Measurements from ENCODE around the gene RFNG.

RFNG gene

GRCh38 chr17:82058230-82058854 lies 6.7 kb upstream of the RFNG start:
- no peak for DNase-seq

GRCh38 chr17:82056729-82057621 lies 5.4 kb upstream of the RFNG start:
- no peak for DNase-seq

DNA sequence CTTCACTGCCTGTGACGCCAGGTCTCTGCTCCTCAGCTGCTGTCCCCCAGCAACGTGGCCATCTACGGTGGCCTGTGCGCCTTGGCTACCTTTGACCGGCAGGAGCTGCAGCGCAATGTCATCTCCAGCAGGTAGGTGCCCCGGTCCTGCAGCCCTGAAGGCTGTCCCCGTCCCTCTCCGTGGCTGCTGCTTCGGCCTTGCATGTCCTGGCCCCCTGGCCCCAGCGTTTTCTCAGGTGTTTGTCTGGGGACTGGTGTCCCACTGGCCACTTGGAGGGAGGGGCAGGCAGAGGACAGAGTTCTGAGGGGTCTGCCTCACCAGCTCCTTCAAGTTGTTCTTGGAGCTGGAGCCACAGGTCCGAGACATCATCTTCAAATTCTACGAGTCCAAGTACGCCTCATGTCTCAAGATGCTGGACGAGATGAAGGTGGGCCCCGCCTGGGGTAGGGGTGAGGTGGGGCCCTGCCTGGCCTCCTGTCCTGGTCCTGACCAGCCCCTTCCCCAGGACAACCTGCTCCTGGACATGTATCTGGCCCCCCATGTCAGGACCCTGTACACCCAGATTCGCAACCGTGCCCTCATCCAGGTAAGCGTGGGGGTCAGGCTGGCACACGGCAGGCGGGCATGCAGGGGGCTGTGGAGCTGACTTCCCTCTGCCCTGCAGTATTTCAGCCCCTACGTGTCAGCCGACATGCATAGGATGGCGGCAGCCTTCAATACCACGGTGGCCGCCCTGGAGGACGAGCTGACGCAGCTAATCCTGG lies 4.5 kb upstream of the RFNG start:
- no peak for DNase-seq

GRCh38 chr17:82055023-82055964 lies 3.7 kb upstream of the RFNG start:
- no peak for DNase-seq

GRCh38 chr17:82054351-82055022 lies 2.9 kb upstream of the RFNG start:
- no peak for DNase-seq

- no peak for DNase-seq
These were observed 2.1 kb upstream of the RFNG start for GRCh38 chr17:82053556-82054263.

DNA sequence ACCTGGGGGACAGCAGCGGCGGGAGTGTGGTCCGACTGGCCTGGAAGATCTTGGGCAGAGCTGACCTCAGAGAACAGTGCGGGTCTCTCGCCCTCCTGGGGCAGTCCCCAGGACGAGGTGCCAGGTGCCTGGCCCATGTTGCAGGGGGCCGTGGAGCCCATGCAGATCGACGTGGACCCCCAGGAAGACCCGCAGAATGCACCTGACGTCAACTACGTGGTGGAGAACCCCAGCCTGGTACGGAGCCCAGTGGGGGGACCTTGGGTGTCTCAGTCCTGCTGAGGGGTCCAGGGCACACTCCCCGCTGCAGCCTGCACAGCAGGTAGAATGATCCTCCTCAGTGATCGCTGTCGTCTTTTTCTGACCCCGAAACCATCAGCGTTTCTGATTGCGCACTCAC lies 1.5 kb upstream of the RFNG start:
- DNase-seq: no peak

DNA sequence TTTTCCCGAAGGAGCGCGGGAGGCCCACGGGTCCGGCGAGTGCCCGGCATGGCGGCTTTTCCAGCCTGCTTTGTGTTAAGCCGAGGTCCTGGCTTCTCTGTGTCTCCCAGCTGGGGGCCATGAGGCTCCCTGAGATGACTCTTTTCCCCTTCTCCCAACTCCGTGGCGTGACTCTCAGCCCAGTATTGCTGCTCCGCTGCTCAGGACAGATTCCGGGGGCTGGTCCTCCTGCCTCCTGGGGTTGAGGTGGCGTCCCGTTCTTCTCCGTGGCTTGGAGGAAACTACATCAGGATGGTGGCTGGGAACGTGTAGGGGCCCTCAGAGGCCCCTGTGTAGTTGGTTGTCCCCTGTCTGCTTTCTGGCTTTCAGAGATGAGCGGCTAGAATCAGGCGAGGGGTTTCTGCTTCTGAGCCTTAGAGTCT lies 1.0 kb upstream of the RFNG start:
- no peak for DNase-seq

DNA sequence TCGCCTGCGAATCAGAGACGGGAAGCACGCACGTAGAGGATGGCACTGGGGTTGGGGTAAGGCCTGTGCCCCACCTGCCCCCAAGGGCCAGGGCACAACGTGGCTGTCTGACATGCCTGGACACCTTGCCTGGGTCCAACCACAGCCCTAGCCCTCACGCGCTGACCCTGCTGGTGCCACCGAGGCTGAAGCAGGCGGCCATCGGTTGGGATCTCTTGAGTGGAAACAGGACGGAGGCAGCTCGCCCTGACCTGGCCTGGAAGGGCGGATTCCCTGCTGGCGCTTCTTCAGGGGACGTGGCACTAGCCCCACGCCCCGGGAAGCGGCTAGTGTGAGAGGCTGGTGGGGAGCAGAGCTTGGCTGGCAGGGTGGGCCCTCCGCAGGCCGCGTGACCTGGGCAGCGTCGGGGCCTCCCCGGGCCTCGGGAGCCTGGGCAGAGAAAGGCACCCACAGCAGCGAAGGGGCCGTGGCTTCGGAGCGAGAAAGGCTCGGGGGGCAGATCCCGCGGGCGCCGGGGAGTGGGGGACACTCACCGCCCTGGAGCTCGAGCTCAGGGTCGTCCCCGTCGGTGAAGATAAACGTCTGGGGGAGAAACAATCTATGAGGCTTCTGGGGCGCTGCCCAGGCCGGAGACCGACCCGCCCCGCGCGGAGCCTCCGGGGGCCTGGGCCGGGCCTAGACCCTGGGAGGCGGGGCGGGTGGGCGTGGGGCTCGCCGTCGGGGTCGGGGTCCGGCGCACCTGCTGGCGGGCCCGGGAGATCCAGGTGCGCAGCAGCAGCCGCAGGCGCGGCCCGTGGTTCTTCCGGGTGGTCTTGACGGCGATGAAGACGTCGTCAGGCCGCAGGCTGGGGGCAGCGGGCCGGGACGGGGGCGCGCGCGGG lies 610 bp downstream of the RFNG start:
- DNase-seq: no peak

GRCh38 chr17:82050152-82050760 lies 1.4 kb downstream of the RFNG start:
- no peak for DNase-seq

DNA sequence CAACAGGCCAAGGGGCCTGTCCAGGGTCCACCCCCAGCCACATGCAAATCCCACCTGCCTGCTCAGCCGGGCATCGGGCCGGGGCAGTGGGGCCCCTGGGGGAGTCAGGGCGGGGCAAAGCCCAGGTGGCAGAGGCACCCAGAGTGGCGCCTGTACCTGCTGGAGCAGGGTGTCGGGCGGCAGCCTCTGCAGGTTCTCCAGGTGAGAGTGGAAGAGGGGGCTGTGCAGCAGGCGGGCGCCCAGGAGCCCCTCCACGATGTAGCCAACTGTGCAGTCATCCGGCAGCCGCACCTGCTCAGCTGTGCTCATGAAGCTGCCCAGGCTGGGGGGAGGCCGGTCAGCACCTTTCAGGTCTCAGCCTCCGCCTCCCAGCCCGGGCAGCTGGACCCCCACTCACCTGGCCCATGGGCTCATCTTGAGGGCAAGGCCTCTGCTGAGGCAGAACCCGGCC lies 2.1 kb downstream of the RFNG start:
- no peak for DNase-seq

- DNase-seq: no peak
These were observed 2.5 kb downstream of the RFNG start for GRCh38 chr17:82049106-82049505.

DNA sequence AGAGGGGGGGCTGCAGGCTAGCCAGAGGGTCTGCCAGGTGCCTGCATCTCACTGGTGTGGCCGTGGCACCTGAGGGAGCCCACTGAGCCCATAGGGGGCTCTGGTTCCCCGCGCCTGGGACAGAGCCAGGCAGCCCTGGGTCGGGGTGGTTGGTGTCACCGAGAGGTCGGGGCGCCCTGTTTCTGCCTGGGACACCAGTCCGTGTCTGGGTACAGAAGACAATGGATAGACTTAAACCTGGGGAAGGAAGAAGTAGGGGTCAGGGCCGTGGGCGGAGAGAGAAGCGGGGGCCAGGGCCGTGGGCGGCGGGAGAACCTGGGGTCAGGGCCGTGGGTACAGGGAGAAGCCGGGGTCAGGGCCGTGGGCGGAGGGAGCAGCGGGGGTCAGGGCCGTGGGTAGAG lies 3.0 kb downstream of the RFNG start:
- DNase-seq: no peak

- no peak for DNase-seq
These were observed 3.6 kb downstream of the RFNG start for GRCh38 chr17:82047914-82048570.

- DNase-seq: no peak
These were observed 4.2 kb downstream of the RFNG start for GRCh38 chr17:82047379-82047778.

DNA sequence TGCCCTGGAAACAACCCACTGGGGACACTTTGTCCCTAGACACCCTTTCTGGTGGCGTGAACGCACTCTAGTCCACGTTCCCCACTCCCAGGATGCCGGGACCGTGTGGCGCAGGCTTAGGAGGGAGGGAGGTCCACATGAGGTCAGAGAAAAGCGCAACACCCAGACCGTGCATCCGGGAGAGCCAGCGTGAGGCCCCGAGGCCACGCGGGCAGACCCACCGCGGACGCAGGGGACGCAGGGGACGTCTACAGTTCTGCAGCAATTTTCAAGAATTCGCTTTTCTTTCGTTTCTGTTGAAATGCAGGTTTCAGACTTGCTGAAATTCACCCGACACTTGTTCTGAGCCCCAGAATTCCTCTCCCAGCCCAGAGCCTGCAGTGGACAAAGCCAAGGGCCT lies 4.7 kb downstream of the RFNG start:
- DNase-seq: no peak

- DNase-seq: no peak
These were observed 5.6 kb downstream of the RFNG start for GRCh38 chr17:82045936-82046484.

DNA sequence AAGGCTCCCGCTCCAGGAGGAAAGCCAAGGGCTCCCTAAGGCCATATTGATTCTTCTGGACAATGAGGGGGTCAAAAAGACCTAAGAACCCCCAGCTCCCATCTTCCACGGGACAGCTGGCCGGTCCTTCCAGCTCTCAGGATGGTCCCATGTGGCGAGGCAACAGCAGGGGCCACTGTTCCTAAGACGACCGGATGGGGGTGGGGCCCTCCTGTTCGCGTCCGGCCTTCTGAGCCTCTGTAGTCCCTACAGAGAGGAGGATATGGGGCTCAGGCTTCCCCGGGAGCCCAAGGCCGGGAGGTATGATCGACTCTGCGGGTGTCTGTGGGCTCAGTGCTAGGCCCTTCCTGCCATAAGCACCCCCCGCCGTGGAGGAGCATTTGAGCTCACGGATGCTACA lies 8.1 kb downstream of the RFNG start:
- DNase-seq: no peak

- no peak for DNase-seq
These were observed 9.0 kb downstream of the RFNG start for GRCh38 chr17:82042649-82043048.
